Erythroblast (primary cell): ENCODE data around the gene HOXD12.

Source experiments
- DNase-seq, 2 experiments: peaks; one replicate each; lab custom pipeline; 2025; lab: John Stamatoyannopoulos, UW
- GATA1 ChIP-seq: IDR thresholded peaks from 2 replicates; pipeline ENCODE4 v1.6.1; 2011; ENCODE audit warnings: low read depth, mild to moderate bottlenecking, control low read depth, low read length, moderate library complexity
- POLR2A ChIP-seq: IDR thresholded peaks from 2 replicates; pipeline ENCODE4 v1.6.1; 2011; ENCODE audit warnings: mild to moderate bottlenecking, low read length

Gene HOXD12

DNA sequence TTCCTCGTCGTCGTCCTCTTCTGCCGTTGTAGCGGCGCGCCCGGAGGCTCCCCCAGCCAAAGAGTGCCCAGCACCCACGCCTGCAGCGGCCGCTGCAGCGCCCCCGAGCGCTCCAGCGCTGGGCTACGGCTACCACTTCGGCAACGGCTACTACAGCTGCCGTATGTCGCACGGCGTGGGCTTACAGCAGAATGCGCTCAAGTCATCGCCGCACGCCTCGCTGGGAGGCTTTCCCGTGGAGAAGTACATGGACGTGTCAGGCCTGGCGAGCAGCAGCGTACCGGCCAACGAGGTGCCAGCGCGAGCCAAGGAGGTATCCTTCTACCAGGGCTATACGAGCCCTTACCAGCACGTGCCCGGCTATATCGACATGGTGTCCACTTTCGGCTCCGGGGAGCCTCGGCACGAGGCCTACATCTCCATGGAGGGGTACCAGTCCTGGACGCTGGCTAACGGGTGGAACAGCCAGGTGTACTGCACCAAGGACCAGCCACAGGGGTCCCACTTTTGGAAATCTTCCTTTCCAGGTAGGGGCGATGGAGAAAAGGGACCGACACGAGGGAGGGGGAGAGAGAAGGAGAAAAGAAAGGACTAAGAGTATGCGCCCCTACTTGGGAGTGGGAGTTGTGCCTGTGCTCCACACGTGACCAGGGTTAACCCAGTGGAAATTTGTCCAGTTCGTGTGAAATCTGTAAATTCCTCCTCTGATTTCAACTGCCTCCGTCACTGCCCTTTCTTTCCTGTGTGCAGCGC is 6.3 kb upstream of the HOXD12 start:
- peak in 1 of 2 experiments; percentile 19 for DNase-seq

DNA sequence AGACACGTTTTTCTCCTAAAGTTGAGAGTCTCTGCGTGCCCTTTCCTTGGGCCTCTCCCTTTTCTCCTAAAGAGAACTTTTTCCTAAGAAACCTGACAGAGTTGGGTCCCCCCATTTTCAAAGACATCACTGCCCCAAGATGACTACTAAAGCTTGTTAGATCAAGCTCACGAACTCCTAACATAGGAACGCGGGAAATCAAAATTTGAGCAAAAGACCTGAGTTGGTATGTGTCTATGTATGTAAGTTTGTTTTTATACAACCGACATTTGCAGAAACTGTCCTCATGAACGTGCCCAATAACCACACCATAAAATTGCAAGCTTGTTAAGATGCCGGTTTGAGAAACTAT is 5.7 kb upstream of the HOXD12 start:
- TF ChIP-seq POLR2A (no peak), GATA1 (no peak)
- no peak for DNase-seq

More for the DNA sequence above, 6.3 kb upstream of the HOXD12 start:
- no peak for TF ChIP-seq GATA1
- TF ChIP-seq POLR2A = no peak

DNA sequence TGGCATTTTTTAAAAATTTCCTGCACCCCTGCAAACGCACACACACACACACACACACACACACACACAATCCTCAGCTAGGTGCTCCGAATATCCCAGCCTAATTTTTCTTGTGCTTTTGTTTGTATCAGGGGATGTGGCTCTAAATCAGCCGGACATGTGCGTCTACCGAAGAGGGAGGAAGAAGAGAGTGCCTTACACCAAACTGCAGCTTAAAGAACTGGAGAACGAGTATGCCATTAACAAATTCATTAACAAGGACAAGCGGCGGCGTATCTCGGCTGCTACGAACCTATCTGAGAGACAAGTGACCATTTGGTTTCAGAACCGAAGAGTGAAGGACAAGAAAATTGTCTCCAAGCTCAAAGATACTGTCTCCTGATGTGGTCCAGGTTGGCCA is 5.2 kb upstream of the HOXD12 start:
- TF ChIP-seq GATA1 = no peak
- no peak for TF ChIP-seq POLR2A
- no peak for DNase-seq

DNA sequence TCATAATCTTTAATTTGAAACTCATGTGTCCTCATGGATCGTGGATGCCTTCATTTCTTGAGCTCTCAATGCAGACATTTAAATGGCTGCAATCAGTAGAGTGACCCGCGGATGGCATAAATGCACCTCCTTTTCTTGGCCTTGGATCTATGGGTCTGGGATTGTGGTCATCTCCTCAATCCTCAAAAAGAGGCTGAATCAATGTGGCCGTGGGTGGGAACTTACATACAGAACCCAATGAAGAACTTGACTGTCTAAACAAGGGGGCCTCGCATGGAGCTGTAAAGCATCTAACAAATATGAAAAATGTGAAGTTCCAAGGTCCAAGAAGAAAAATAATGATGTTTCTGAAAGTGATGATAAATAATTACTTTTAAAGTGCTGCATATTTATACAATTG is 4.2 kb upstream of the HOXD12 start:
- no peak for DNase-seq
- TF ChIP-seq POLR2A (no peak), GATA1 (no peak)

DNA sequence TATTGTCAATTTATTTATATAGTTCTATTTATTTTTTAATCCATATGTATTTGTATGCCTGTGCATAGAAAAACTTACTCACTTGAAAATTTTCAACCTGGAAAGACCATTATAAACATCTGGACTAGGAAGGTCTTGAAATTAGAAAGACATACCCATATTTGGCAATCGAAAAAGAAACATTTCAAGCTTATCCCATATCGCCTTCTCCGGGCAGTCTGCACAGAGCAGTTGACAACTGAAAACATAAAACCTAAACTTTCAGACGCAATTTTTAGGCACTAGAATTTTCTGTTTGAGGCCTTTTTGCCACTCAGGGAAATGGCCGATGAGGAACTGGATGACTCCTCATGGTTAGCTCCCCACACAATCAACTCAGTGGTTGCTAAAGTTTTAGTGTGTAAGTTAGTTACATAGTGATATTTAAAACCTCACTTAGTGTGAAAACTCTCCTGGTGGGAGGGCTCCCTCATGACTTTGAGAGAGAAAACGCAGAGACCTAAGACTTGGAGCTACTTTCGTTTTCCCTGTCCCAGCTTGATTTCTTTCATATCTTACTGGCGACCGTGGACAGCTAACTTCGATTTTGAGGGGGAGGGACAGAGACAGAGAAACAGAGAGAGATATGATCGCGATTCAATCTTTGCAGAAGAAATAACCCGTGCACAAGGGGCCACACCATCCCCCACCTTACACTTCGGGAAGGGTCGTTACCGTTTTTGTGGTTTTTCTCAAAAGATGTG is 3.2 kb upstream of the HOXD12 start:
- peak in 1 of 2 experiments; percentile 21 for DNase-seq
- TF ChIP-seq POLR2A (no peak), GATA1 (no peak)

DNA sequence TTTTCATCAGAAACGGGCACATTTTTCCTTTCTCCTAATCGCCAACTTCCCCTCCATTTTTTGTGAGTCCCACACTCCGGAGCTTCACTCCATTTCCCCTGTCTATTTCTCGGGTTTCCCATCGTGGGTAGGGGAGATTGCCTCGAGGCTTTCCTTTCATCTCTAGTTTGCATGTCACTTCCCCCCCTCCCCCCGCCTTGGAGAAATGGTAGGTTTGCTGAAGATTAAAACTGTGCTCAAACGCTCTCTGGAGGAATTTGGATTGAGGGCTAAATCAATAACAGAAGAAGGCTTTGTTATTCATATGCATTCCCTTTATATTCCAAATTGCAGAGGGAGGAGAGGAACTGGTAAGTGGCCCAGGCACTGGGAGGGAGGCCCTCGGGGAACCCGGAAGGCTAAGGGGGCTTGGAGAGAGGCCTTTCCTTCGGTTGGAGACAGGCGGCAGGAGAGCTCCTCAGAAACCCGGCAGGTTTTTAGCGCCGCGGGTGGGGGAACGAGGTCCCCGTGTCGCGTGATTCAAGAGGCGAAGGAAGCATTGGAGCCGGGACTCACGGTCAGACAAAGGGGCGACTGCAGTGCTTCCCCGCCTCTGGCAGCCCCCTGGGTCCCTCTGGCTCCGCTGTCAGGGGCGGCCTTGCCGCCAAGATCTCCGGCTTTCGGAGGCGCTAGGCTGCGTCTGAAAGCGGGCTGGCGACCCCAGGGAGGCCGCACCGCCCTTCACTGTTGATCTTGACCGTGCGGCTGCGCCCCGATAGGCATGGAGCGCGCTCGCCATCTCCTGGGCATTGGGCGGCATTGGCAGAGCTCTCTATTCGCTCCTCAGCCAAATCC is 2.4 kb upstream of the HOXD12 start:
- DNase-seq = peak; percentile 63 to 75

DNA sequence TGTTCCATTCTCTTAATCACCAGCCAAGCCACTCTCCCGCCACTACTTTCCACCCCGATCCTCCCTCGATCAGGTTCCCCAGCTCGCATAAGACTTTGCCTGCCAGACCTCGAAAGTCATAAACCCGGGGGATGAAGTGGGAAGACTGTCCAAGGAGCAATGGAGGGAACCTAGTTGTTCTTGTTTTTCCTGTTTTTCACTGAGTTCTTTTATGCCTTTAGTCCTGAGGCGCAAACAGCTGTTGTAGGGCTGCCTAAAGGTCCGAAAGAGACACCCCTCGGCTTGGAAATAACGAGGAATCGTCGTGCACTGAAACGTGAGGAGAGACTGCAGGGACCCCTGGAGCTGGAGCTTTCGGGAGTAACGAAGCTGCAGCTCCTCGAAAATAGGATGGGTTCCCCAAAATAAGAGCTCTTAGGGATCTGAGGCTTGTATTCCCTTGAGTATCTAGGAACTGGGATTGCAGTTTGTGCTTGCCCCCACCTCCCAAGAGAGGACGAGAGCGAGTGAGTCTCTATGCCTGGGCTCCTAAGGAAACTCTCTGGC is 1.7 kb upstream of the HOXD12 start:
- TF ChIP-seq GATA1 = no peak
- no peak for TF ChIP-seq POLR2A
- no peak for DNase-seq

More for the DNA sequence above, 2.4 kb upstream of the HOXD12 start:
- no peak for TF ChIP-seq POLR2A
- no peak for TF ChIP-seq GATA1

DNA sequence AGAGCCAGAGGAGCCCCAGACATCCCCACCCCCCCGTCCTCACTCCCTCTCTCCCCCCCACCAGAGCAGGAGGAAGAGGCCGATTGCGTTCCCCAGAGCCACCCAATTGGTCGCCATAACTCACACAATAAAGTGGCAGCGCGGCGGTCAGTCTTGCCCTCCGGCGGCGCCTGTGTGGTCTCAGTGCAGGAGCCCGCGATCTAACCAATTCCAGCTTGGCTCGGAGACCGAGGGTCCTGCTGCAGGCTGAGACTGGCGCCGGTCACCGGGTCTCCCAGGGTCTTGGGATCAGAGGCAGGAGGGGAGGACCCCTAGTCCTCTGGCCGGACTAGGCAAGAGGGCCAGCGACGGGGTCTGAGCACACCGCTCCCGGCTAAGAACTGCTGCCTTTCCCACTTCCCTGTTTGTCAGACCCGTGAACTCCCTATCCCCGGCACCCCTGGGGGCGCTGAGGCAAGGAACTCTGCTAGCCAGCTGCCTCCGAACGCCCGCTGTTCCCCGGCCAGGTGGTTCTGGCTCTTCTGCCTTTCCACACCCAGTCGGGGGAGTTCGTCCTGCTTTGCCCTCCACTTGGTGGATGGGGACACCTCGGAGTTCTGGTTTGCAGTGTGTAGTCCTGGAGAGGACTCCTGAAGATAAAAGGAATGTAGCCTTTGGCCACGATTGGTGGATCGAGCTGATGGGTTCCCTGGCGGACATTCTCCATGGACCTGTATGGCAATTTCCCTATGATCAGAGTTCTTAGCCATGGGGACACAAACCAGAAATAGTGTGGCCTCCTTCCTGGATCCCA is 1.0 kb upstream of the HOXD12 start:
- TF ChIP-seq POLR2A (no peak), GATA1 (no peak)
- no peak for DNase-seq

DNA sequence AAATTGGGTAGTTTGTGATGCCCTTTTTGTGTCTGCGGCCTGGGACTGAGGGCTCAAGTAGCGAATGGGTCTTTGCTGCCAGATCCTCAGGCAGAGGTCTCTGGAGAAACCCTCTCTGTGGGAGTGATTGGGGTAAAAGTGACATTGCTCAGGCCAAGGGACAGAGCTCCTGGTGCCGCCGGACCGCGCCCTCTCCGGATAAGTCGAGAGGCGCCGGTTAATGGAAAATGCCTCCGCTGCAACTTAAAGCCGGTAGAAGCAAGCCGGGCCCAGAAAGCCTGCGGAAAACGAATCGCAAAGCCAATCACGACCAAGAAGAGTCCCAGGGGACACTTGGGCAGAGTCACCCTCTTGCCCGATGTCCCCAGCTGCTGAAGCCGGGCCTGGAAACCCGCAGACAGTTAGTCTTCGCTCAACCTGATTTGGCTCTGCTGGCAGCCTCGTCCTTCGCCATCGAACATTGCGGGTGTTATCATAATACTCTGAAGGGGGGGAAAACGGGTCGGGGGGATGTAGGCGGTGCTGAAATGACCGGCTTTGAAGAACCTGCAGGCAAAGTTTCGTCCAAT is 352 bp upstream of the HOXD12 start:
- TF ChIP-seq POLR2A = no peak
- no peak for TF ChIP-seq GATA1

DNA sequence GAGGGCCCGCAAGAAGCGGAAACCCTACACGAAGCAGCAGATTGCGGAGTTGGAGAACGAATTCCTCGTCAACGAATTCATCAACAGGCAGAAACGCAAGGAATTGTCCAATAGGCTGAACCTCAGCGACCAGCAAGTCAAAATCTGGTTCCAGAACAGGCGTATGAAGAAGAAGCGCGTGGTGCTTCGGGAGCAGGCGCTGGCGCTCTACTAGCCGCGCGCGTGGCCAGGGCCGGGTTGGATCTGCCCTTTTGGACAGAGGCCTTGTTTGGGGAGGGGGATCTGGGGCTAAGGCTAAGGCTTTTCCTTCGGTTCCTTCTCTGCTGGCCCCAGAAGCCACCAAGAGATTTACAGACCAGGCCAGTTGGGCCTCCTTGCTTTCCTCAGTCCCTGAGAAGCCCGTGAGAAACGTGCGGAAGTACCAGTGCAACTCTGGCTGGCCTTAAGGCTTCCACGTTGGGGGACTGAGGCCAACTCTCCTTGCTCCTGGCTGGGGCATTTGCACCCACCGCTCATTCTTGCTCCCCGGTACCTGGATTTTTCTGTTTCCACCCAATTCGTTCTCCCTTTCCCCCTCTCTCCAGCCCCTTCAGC is 1.0 kb downstream of the HOXD12 start:
- DNase-seq = no peak
- TF ChIP-seq POLR2A = no peak
- no peak for TF ChIP-seq GATA1

More for the DNA sequence above, 352 bp upstream of the HOXD12 start:
- no peak for DNase-seq

DNA sequence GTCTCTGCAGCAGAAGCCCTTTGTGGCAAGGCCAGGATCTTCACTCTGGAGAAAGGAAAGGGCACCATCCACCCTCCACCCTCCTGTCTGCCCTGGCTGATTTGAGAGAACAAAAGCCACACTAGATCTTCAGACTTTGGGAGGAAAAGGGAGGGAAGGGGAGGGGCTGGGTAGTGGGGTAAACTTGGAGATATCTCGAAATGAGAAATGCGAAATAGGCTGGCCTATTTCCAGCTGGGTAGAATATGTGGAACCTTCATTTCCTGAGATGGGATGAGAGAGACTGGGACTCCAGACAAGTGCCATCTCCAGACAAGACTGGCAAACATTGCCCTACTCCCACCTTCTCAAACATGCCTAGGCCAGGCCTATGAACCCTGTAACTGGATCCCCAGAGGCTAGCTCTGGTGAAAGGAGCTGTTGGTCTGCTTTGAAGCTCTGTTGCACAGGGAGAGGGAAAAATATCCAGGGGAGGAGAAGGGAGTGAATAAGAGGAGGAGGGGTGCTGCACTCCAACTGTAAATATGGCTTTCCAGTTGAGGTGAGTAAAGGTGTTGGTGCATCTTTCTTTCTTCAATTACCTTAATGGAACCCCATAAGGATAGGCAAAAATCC is 1.7 kb downstream of the HOXD12 start:
- no peak for DNase-seq
- TF ChIP-seq POLR2A (no peak), GATA1 (no peak)

DNA sequence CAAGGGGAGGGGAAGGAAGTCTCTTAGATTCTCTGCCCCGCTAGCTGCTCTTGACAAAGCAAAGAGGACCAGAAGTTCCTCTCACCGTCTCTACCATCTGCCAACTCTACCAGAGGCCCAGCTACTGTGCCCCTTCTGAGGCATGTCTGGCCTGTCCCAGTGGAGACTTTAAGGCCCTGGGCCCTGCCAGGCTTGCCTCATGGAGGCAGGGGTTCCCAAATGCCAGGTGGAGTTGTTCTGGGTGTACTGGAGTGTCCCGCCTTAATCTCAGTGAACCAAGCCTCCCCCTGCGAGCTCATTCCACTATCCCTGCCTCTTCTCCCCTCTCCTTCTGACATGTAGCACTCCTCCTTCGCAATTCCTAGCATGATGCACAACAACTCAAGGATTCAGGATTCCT is 2.2 kb downstream of the HOXD12 start:
- TF ChIP-seq GATA1 (no peak), POLR2A (no peak)
- DNase-seq = no peak
